K562 (cell line): Measurements from ENCODE around the gene MTF1. TPM values are rescaled to one million over a fixed set of nuclear protein-coding genes. Genes with fewer than 3 reads are reported as not detected.

Experiments
- BMI1 ChIP-seq: fragments of 150-350 bp; IDR thresholded peaks from 2 replicates; pipeline ENCODE4 v1.6.1; 2014; ENCODE audit warnings: low read length
- CGGBP1 ChIP-seq: fragments of 250-450 bp; sonication (Bioruptor Pico); IDR thresholded peaks from 2 replicates; pipeline ENCODE4 v1.9.0; 2021; ENCODE audit warnings: mild to moderate bottlenecking
- CREB1 ChIP-seq, 2 experiments: sonication (generic) in 1 of 2; formaldehyde crosslinking in 1 of 2; IDR thresholded peaks; 2 replicates each; pipeline versions ENCODE4 v1.6.1 to v1.8.0; 2012 to 2022; ENCODE audit warnings: inconsistent platforms in 1 of 2, mild to moderate bottlenecking in 1 of 2, missing genetic modification reagents in 1 of 2, moderate library complexity in 1 of 2
- ESRRB ChIP-seq: fragments of 250-450 bp; sonication (Bioruptor Pico); IDR thresholded peaks from 2 replicates; pipeline ENCODE4 v1.5.0; 2020; ENCODE audit warnings: mild to moderate bottlenecking, moderate library complexity, borderline replicate concordance
- FUS ChIP-seq: fragments of 200-400 bp; formaldehyde crosslinking; optimal IDR thresholded peaks from 2 replicates; pipeline ENCODE3; 2017; ENCODE audit warnings: low read depth, low read length
- KLF13 ChIP-seq: fragments of 450-650 bp; IDR thresholded peaks from 2 replicates; pipeline ENCODE4 v1.6.1; 2016; ENCODE audit warnings: missing genetic modification characterization, low read depth, mild to moderate bottlenecking, missing compliant biosample characterization, moderate library complexity, borderline replicate concordance
- POLR3A ChIP-seq: IDR thresholded peaks from 2 replicates; pipeline ENCODE4 v1.6.1; 2011; ENCODE audit warnings: borderline replicate concordance, mild to moderate bottlenecking, moderate library complexity; ENCODE audit not compliant: insufficient read length, insufficient read depth; ENCODE audit errors: extremely low read depth
- REST ChIP-seq, 2 experiments: fragments of 450-650 bp; formaldehyde crosslinking in 1 of 2; IDR thresholded peaks; 2 replicates each; pipeline versions ENCODE4 v1.4.0 to v1.6.1; 2014 to 2020; ENCODE audit warnings: mild to moderate bottlenecking in 2 of 2, borderline replicate concordance in 1 of 2, low read depth in 1 of 2
- SPI1 ChIP-seq: IDR thresholded peaks from 2 replicates; pipeline ENCODE4 v1.6.1; 2011; ENCODE audit warnings: low read depth, low read length, control low read depth, borderline replicate concordance
- THAP7 ChIP-seq: fragments of 250-450 bp; sonication (Bioruptor Pico); IDR thresholded peaks from 2 replicates; pipeline ENCODE4 v1.5.0; 2021
- TSC22D4 ChIP-seq: fragments of 450-650 bp; IDR thresholded peaks from 2 replicates; pipeline ENCODE4 v1.6.1; 2016; ENCODE audit warnings: missing genetic modification characterization, missing biosample characterization, control low read depth
- WHSC1 ChIP-seq: IDR thresholded peaks from one replicate; pipeline ENCODE4 v1.6.1; 2012; ENCODE audit warnings: low read length, control low read depth, inconsistent platforms
- YY1 ChIP-seq, 3 experiments: IDR thresholded peaks; 2 replicates each; pipeline ENCODE4 v1.6.1; 2011; ENCODE audit warnings: low read length in 2 of 3, mild to moderate bottlenecking in 2 of 3, moderate library complexity in 2 of 3, borderline replicate concordance in 1 of 3, control low read depth in 1 of 3, low read depth in 1 of 3; ENCODE audit not compliant: insufficient read depth in 3 of 3, insufficient replicate concordance in 2 of 3, control insufficient read depth in 1 of 3, insufficient read length in 1 of 3; ENCODE audit errors: extremely low read depth in 1 of 3
- ZBTB1 ChIP-seq: sonication (generic); formaldehyde crosslinking; IDR thresholded peaks from 2 replicates; pipeline ENCODE4 v1.8.1; 2023; ENCODE audit warnings: missing genetic modification reagents, low read depth, mild to moderate bottlenecking, borderline replicate concordance
- polyA plus RNA-seq, 8 experiments: library from polyadenylated mRNA; depleted of rRNA in 4 of 8; stranded (reverse) in 5 of 8; unstranded in 3 of 8; fragments of >200 nt; fragmentation: Nextera tagmentation in 2 of 8; fragmentation: Illumina TruSeq in 1 of 8; extraction: Ambion mirVana in 2 of 8; extraction: Trizol in 1 of 8; gene quantifications; 2 replicates each; pipeline versions ENCODE4 v1.2.1 to v1.2.3, GENCODE V29; 2011 to 2014; ENCODE audit warnings: inconsistent platforms in 1 of 8, missing spikeins in 1 of 8
- total RNA-seq, 7 experiments: library from RNA; depleted of rRNA in 6 of 7; stranded (reverse); fragments of >200 nt in 6 of 7; fragmentation: Illumina TruSeq in 2 of 7; extraction: Trizol in 2 of 7; gene quantifications; 2 replicates each; pipeline versions ENCODE4 v1.2.1 to v1.2.3, GENCODE V29; 2011 to 2021; ENCODE audit warnings: low replicate concordance in 1 of 7

Gene MTF1
- total and polyA plus RNA-seq, 9 of the 15 experiments (the other 6 are each of a cell fraction or from before 2014, with no cell fraction given): 1.1 to 12.2 (median 4.3) TPM

GRCh38 chr1:37793773-37794371 is 65.5 kb downstream of the MTF1 start, which contains the start of gene MANEAL (continued):
- TF ChIP-seq REST (IDR thresholded peaks at IDR 0.05; ENCODE audit: borderline replicate concordance) (peak; percentile 53), REST (CRISPR knock-in tag; IDR thresholded peaks at IDR 0.05; ENCODE audit: low read depth) (peak; percentile 89), THAP7 (CRISPR knock-in tag) (no peak), TSC22D4 (tag) (no peak), SPI1 (no peak), FUS (no peak), POLR3A (no peak), ZBTB1 (CRISPR knock-in tag) (0 out of 2 replicates have a peak, but pooled peaks have one; percentile 25), WHSC1 (no peak), YY1 (IDR thresholded peaks at IDR 0.05; ENCODE audit: borderline replicate concordance in 1 of 3, control insufficient read depth in 1 of 3, extremely low read depth in 1 of 3, insufficient read depth in 3 of 3, insufficient read length in 1 of 3, insufficient replicate concordance in 2 of 3, low read depth in 1 of 3, low read length in 2 of 3) (peak in 2 of 3 experiments; percentile 79 to 84), BMI1 (no peak), CREB1 (IDR thresholded peaks at IDR 0.05) (no peak), CREB1 (CRISPR knock-in tag; IDR thresholded peaks at IDR 0.05) (no peak), CGGBP1 (CRISPR knock-in tag) (no peak), ESRRB (no peak), KLF13 (tag) (no peak)
